WTC11 (cell line): Measurements from ENCODE around the gene HOXD1.

ENCODE experiments used
- JUN ChIP-seq: sonication (generic); formaldehyde crosslinking; IDR thresholded peaks from 2 replicates; pipeline ENCODE4 v1.8.0; 2023; ENCODE audit warnings: mild to moderate bottlenecking, missing genetic modification reagents
- MAX ChIP-seq: sonication (generic); formaldehyde crosslinking; IDR thresholded peaks from 2 replicates; pipeline ENCODE4 v1.8.0; 2022; ENCODE audit warnings: mild to moderate bottlenecking, missing genetic modification reagents
- OVOL2 ChIP-seq: fragments of 250-450 bp; sonication (Bioruptor Pico); IDR thresholded peaks from 2 replicates; pipeline ENCODE4 v1.9.0; 2021; ENCODE audit warnings: mild to moderate bottlenecking, borderline replicate concordance
- SMAD4 ChIP-seq: sonication (generic); formaldehyde crosslinking; IDR thresholded peaks from 2 replicates; pipeline ENCODE4 v1.8.0; 2022; ENCODE audit warnings: mild to moderate bottlenecking, missing genetic modification reagents
- ZNF121 ChIP-seq: sonication (generic); formaldehyde crosslinking; IDR thresholded peaks from 2 replicates; pipeline ENCODE4 v1.8.0; 2023; ENCODE audit warnings: missing genetic modification reagents
- ZNF232 ChIP-seq: sonication (generic); formaldehyde crosslinking; IDR thresholded peaks from 2 replicates; pipeline ENCODE4 v1.8.0; 2022; ENCODE audit warnings: mild to moderate bottlenecking, missing genetic modification reagents
- ZNF416 ChIP-seq: fragments of 250-450 bp; sonication (Bioruptor Pico); IDR thresholded peaks from 2 replicates; pipeline ENCODE4 v1.9.0; 2021; ENCODE audit warnings: mild to moderate bottlenecking, inconsistent platforms
- TF ChIP-seq, protein P1 (sequence below): fragments of 200-600 bp; IDR thresholded peaks from 2 replicates; pipeline ENCODE4 v1.8.0; 2022; ENCODE audit warnings: antibody characterized with exemption
- TF ChIP-seq, protein P2 (sequence below): sonication (generic); formaldehyde crosslinking; IDR thresholded peaks from 2 replicates; pipeline ENCODE4 v1.8.0; 2023; ENCODE audit warnings: mild to moderate bottlenecking, missing genetic modification reagents
- TF ChIP-seq, protein P3 (sequence below): sonication (generic); formaldehyde crosslinking; IDR thresholded peaks from 2 replicates; pipeline ENCODE4 v1.8.0; 2022; ENCODE audit warnings: mild to moderate bottlenecking, missing genetic modification reagents

DNA sequence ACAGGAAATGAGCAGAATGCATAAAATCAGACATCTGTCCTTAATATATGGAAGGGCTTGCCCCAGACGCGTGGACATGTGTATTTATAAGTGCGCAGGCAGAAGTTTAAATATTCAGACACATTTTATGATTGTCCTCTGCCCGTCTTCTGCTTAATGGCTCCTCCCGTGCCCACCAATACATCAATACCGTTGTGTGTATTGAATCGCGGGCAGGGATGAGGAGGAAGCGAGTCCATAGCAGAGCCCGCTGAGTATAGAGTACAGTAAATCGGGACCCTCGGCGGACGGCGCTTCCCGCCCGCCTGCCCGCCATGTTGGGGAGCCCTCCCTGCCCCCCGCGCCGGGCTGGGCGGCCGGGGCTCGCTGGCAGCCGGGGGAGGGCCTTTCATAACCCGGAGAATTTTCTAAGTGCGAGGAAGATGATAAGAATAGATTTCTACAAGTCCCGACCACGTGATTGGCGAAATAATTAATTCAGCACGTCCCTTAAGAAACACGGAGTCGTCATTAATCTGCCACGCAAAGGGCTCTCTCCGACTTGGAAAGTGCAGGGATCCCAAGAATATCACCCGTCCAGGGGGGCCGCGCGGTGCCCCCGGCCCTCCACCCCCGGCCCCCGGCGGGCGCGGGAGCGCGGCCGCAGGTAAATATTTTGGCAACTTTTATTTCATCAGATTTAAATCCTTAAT is 31.5 kb upstream of the HOXD1 start, which contains the start of gene HOXD3:
- TF ChIP-seq, protein P1, sequence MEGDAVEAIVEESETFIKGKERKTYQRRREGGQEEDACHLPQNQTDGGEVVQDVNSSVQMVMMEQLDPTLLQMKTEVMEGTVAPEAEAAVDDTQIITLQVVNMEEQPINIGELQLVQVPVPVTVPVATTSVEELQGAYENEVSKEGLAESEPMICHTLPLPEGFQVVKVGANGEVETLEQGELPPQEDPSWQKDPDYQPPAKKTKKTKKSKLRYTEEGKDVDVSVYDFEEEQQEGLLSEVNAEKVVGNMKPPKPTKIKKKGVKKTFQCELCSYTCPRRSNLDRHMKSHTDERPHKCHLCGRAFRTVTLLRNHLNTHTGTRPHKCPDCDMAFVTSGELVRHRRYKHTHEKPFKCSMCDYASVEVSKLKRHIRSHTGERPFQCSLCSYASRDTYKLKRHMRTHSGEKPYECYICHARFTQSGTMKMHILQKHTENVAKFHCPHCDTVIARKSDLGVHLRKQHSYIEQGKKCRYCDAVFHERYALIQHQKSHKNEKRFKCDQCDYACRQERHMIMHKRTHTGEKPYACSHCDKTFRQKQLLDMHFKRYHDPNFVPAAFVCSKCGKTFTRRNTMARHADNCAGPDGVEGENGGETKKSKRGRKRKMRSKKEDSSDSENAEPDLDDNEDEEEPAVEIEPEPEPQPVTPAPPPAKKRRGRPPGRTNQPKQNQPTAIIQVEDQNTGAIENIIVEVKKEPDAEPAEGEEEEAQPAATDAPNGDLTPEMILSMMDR: no peak
- no peak for TF ChIP-seq JUN (CRISPR knock-in tag)
- no peak for TF ChIP-seq ZNF416 (CRISPR knock-in tag)
- TF ChIP-seq OVOL2 (CRISPR knock-in tag): no peak
- TF ChIP-seq, protein P2, sequence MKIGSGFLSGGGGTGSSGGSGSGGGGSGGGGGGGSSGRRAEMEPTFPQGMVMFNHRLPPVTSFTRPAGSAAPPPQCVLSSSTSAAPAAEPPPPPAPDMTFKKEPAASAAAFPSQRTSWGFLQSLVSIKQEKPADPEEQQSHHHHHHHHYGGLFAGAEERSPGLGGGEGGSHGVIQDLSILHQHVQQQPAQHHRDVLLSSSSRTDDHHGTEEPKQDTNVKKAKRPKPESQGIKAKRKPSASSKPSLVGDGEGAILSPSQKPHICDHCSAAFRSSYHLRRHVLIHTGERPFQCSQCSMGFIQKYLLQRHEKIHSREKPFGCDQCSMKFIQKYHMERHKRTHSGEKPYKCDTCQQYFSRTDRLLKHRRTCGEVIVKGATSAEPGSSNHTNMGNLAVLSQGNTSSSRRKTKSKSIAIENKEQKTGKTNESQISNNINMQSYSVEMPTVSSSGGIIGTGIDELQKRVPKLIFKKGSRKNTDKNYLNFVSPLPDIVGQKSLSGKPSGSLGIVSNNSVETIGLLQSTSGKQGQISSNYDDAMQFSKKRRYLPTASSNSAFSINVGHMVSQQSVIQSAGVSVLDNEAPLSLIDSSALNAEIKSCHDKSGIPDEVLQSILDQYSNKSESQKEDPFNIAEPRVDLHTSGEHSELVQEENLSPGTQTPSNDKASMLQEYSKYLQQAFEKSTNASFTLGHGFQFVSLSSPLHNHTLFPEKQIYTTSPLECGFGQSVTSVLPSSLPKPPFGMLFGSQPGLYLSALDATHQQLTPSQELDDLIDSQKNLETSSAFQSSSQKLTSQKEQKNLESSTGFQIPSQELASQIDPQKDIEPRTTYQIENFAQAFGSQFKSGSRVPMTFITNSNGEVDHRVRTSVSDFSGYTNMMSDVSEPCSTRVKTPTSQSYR (CRISPR knock-in tag): no peak
- no peak for TF ChIP-seq ZNF232 (CRISPR knock-in tag)
- TF ChIP-seq ZNF121 (CRISPR knock-in tag): no peak
- TF ChIP-seq SMAD4 (CRISPR knock-in tag): no peak
- TF ChIP-seq MAX (CRISPR knock-in tag): no peak
- TF ChIP-seq, protein P3, sequence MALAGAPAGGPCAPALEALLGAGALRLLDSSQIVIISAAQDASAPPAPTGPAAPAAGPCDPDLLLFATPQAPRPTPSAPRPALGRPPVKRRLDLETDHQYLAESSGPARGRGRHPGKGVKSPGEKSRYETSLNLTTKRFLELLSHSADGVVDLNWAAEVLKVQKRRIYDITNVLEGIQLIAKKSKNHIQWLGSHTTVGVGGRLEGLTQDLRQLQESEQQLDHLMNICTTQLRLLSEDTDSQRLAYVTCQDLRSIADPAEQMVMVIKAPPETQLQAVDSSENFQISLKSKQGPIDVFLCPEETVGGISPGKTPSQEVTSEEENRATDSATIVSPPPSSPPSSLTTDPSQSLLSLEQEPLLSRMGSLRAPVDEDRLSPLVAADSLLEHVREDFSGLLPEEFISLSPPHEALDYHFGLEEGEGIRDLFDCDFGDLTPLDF (CRISPR knock-in tag): no peak
